ENCODE results near the gene PHKG2.
"Not testable (repeated sequence)": the region's sequence is repeated elsewhere in the genome, so short reads cannot be mapped to it uniquely, and the experiment has no call there.

Gene PHKG2, protein sequence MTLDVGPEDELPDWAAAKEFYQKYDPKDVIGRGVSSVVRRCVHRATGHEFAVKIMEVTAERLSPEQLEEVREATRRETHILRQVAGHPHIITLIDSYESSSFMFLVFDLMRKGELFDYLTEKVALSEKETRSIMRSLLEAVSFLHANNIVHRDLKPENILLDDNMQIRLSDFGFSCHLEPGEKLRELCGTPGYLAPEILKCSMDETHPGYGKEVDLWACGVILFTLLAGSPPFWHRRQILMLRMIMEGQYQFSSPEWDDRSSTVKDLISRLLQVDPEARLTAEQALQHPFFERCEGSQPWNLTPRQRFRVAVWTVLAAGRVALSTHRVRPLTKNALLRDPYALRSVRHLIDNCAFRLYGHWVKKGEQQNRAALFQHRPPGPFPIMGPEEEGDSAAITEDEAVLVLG

DNA sequence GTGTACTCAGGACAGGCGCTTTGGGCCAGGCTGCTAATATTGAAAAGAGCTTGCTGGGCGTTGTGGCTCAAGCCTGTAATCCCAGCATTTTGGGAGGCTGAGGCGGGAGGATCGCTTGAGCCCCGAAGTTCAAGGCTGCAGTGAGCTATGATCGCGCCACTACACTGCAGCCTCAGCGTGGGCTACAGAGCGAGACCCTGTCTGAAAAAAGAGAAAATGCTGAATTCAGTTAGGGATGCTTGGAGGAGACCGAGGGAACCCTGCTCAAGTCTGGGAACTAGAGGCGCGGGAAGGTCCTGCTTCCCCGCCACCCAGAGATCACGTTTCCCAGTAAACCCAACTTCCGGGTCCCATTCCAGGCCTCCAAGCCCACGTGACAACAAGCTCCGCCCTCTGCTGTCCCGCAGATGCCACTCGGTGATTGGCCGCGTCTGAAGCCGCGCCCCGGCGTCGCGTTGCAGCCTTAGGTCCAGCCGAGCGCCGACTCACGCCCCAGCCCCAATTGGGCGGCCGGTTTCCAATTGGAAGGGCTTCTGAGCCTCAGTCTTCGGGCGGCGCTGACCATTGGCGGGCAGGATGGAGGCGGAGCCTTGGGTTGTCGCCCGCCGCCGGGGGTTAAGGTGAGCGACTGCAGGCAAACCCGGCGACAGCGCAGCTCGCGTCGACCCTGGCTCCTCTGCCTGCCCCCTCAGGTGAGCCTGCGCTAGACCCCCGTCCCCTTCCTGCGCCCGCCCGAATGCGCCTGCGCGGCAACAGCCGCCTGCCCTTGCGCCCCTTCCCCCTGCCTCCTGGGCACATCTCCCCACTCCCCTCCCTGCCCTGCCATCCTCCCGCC lies at the start of gene PHKG2:
Gene PHKG2 (plus strand): TSS at position 627 of the 835 bp plus-strand sequence. CDS start 396 bp downstream, outside the sequence.
- TF ChIP-seq, protein P1, sequence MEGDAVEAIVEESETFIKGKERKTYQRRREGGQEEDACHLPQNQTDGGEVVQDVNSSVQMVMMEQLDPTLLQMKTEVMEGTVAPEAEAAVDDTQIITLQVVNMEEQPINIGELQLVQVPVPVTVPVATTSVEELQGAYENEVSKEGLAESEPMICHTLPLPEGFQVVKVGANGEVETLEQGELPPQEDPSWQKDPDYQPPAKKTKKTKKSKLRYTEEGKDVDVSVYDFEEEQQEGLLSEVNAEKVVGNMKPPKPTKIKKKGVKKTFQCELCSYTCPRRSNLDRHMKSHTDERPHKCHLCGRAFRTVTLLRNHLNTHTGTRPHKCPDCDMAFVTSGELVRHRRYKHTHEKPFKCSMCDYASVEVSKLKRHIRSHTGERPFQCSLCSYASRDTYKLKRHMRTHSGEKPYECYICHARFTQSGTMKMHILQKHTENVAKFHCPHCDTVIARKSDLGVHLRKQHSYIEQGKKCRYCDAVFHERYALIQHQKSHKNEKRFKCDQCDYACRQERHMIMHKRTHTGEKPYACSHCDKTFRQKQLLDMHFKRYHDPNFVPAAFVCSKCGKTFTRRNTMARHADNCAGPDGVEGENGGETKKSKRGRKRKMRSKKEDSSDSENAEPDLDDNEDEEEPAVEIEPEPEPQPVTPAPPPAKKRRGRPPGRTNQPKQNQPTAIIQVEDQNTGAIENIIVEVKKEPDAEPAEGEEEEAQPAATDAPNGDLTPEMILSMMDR (IDR thresholded peaks at IDR 0.05; ENCODE audit: insufficient read depth, low read depth, low read length, missing control alignments): no peak
- peak within 1 kb of the TSS; percentile 87 for H3K4me3 ChIP-seq (ENCODE audit: low read depth, low read length)
- peak; percentile 99 for DNase-seq (ENCODE audit: low read depth)

DNA sequence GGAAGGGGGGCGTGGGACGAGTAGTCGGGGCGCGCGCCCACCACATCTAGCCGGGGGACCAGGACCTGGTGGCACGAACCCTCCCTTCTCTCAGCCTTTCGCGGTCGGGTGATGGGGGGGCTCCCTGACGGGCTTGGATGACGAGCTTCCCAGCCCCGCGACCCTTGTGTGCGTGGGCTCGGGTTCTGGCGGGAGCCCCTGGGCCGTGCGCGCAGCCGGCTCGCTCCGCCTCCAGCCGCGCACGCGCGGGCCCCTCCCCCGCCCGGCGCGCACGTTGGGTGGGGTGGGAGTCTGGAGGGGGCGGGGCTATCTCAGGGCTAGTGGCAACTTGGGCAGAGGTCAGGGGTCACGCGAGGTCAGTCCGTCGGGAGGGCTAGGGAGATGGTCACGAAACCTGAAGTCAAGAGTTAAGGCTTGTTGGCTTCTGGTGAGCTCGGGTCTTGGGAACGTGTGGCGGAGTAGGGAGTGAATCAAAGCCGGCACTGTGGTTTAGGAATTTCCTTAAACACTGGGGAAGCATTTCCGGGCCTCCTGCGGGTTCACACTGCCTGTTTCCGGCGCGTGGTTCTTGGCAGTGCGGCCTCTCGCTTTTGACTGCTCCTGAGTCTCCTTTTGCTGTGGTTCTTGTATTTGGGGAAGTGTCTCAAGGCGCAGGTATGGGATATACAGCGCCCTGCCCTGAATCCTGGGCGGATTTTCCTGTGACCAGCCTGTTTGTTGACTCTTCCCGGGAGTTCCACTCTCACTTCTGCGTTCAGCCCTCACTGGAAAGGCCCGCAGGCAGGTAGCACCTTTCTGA lies 49.2 kb upstream of the PHKG2 start, which contains the start of gene SRCAP:
Gene SRCAP (plus strand): TSS at position 356 of the 799 bp plus-strand sequence. CDS start 1,654 bp downstream, outside the sequence.
- TF ChIP-seq, protein P1 (IDR thresholded peaks at IDR 0.05; ENCODE audit: insufficient read depth, low read depth, low read length, missing control alignments): no peak
- peak within 1 kb of the TSS; percentile 60 for H3K4me3 ChIP-seq (ENCODE audit: low read depth, low read length)
- peak; percentile 91 for DNase-seq (ENCODE audit: low read depth)

DNA sequence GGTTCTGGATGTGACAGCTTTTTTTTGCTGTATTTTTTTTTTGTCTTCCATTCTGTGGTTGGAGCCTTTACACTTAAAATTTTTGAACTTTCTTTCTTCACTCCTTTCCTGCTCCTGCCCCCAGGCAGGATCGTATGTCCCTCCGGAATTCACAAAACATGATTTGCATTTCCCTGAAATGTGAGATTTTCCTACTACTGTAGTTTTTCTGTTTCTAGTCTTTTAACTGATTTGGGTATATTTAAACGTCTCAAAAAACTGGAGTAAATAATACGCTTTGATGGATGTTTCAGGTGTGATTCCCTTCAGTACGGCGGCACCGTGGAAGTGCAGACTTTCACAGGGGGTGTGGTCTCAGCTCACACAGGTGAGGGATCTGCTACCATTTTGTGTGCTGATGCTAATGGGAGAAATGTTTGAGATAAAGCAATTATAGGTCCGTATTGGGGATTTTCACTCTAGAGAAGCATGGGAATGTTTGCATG lies 48.6 kb upstream of the PHKG2 start:
- TF ChIP-seq, protein P1 (IDR thresholded peaks at IDR 0.05; ENCODE audit: insufficient read depth, low read depth, low read length, missing control alignments): no peak
- DNase-seq (ENCODE audit: low read depth): no peak

DNA sequence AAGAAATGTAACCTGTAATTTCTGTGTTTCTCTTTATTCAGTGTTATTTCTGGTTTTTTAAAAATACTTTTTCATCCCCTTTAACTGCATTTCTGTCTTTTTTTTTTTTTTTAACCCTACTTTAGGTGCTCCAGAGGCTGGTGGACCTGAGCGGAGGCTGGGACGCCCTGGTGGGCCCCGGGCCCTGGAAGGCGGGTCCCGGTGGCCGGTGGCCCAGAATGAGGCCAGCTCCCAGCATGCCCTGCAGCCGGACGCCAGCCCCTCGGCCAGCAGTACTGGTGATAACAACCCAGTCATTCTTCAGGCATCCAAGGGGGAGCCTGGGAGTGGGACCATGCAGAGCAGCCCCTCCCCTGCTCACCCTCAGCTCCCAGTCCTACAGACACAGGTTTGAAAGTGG lies 47.7 kb upstream of the PHKG2 start:
- no peak overlapping the region for H3K4me3 ChIP-seq (ENCODE audit: low read depth, low read length)
- no peak for DNase-seq (ENCODE audit: low read depth)
- TF ChIP-seq, protein P1 (IDR thresholded peaks at IDR 0.05; ENCODE audit: insufficient read depth, low read depth, low read length, missing control alignments): no peak

More for the DNA sequence above, 48.6 kb upstream of the PHKG2 start:
- H3K4me3 ChIP-seq (ENCODE audit: low read depth, low read length): peak overlapping the region; percentile 60

DNA sequence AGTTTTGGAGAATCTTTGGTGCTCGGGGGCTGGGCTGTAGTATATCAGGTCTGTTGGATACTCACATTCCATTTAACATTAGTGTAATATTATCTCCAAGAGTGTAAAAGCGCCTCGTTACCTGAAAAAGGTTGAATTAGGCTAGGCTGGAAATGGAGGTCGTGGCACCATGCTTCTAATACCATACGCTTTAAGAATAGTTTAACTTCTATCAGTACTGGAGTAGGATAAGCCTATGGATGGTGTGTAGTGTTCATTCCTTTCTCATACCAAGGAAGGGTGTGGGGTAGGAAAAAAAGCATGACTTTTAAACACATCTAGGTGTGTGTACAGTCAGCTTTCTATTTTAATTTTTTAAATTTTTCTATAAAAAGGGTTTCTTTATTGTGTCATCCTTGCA lies 47.3 kb upstream of the PHKG2 start:
- DNase-seq (ENCODE audit: low read depth): no peak
- TF ChIP-seq, protein P1 (IDR thresholded peaks at IDR 0.05; ENCODE audit: insufficient read depth, low read depth, low read length, missing control alignments): no peak
- no peak overlapping the region for H3K4me3 ChIP-seq (ENCODE audit: low read depth, low read length)

DNA sequence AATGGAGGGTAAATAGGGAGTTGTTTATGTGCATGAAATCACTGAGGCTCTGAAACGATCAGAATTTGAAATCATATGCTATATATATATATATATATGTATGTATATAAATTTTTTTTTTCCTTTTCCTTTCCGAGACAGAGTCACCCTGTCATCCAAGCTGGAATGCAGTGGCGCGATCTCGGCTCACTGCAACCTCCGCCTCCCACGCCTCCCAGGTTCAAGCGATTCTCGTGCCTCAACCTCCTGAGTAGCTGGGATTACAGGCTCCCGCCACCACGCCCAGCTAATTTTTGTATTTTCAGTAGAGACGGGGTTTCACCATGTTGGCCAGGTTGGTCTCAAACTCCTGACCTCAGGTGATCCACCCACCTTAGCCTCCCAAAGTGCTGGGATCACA lies 45.2 kb upstream of the PHKG2 start:
- not testable (repeated sequence) for DNase-seq (ENCODE audit: low read depth); H3K4me3 ChIP-seq (ENCODE audit: low read depth, low read length)
